Endothelial cell of hepatic sinusoid (primary cell): Measurements from ENCODE around the gene PCNX1.
"Not testable (repeated sequence)": the region's sequence is repeated elsewhere in the genome, so short reads cannot be mapped to it uniquely, and the experiment has no call there.

ENCODE experiments used
- in situ Hi-C: cut with HindIII; loops from 2 replicates; pipeline ENCODE4 v1.10.0; 2017; ENCODE audit warnings: low sequenced_read_pairs

PCNX1 gene

GRCh38 chr14:71116568-71117122, 209.4 kb downstream of the PCNX1 start:
- in situ Hi-C loops: no loop called here

- in situ Hi-C loops: no loop called here
Measured at GRCh38 chr14:71117839-71118743, 210.8 kb downstream of the PCNX1 start.

- in situ Hi-C loops: no loop called here
Measured at GRCh38 chr14:71119075-71119474, 211.8 kb downstream of the PCNX1 start.

DNA sequence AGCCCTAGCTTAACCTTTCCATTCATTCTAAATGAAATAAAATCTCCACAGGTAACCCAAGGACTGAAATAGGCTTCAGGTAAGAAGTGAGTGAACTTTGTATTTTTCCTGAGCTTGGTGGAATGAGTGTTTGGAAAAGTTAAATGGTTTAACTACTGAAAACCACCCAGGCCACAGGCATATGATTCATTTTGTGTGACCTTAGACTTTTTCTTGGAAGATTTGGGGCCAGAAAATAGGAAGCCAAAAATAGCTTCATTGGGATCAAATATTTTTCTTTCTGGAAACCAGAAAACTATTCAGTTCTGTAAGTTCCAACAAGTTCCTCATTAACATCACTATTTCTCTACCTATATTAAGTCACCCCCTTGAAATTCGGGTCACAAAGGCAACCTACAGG, 212.6 kb downstream of the PCNX1 start:
- in situ Hi-C loops: no loop called here

DNA sequence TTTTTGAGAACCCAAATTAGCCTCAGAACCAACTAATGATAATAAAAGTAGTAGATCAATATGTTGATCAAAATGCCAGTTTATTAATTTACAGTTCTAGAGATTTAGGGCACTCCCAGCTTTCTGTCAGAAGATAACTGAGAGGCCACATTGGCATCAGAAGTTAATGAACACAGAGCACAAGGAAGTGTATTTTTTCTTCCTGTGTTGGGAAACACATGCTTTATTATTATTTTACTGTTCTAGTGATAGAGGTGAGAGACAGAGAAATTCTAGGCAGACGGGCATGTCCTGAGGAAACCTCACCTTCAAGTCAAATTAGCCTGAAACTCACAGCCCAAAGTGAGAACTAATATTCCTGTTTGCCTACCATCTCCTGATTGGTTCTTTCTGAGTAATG, 213.7 kb downstream of the PCNX1 start:
- in situ Hi-C loops: no loop called here

- in situ Hi-C loops: no loop called here
Measured at GRCh38 chr14:71121711-71122110, 214.5 kb downstream of the PCNX1 start.

- in situ Hi-C loops: no loop called here
Measured at GRCh38 chr14:71122866-71123565, 215.8 kb downstream of the PCNX1 start.

GRCh38 chr14:71123579-71124135, 216.4 kb downstream of the PCNX1 start:
- in situ Hi-C loops: no loop called here

DNA sequence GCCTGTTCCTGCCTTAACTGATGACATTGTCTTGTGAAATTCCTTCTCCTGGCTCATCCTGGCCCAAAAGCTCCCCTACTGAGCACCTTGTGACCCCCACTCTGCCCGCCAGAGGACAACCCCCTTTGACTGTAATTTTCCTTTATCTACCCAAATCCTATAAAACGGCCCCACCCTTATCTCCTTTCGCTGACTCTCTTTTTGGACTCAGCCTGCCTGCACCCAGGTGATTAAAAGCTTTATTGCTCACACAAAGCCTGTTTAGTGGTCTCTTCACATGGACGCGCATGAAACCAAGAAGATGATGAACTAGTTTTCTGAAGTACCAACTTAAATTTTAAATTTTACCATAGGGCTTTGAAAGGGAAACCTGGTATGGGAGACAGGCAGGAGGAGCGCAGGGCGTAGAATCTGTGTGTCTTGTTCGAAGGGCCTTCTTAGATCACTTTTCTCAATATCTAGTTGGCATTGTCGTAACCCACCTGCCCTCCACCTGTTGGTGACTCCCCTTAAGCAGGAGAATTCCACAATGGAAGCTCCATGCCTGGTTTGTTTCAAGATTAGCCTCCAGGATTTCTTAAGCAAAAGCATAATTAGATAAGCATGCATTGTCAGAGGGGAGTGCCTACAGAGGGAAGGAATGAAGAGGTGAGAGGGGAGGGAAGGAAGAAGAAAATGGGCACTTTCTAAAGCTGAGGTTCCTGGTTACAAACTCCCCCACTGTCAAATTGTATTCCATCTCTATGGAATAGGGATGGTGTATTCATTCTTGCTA, 222.6 kb downstream of the PCNX1 start:
- in situ Hi-C loops: not testable (repeated sequence)

- in situ Hi-C loops: no loop called here
Measured at GRCh38 chr14:71130491-71131179, 223.4 kb downstream of the PCNX1 start.

GRCh38 chr14:71133296-71133695, 226.0 kb downstream of the PCNX1 start:
- in situ Hi-C loops: no loop called here

DNA sequence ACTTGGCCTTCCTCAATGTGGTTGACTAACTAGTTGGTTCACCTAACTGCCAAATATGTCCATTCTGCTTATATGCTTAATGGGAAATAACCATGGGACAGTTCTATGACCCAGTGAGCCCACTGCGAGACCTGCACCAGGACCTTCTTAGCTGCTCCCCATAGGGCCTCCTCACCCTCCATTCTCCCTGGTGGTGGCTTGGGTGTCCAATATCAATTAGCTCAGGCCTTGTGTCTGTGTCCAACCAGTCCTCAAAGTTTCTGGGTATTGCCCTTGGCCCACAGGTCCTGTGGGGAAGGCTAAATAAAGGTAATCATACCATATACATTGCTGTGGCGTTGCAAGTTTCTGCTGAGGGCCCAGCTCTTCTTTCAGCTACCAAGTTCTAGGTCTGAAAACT, 228.2 kb downstream of the PCNX1 start:
- in situ Hi-C loops: no loop called here

GRCh38 chr14:71135911-71136310, 228.7 kb downstream of the PCNX1 start:
- in situ Hi-C loops: no loop called here

- in situ Hi-C loops: no loop called here
Measured at GRCh38 chr14:71136386-71137060, 229.3 kb downstream of the PCNX1 start.

- in situ Hi-C loops: no loop called here
Measured at GRCh38 chr14:71137536-71138447, 230.5 kb downstream of the PCNX1 start.

GRCh38 chr14:71138448-71139293, 231.4 kb downstream of the PCNX1 start:
- in situ Hi-C loops: no loop called here

DNA sequence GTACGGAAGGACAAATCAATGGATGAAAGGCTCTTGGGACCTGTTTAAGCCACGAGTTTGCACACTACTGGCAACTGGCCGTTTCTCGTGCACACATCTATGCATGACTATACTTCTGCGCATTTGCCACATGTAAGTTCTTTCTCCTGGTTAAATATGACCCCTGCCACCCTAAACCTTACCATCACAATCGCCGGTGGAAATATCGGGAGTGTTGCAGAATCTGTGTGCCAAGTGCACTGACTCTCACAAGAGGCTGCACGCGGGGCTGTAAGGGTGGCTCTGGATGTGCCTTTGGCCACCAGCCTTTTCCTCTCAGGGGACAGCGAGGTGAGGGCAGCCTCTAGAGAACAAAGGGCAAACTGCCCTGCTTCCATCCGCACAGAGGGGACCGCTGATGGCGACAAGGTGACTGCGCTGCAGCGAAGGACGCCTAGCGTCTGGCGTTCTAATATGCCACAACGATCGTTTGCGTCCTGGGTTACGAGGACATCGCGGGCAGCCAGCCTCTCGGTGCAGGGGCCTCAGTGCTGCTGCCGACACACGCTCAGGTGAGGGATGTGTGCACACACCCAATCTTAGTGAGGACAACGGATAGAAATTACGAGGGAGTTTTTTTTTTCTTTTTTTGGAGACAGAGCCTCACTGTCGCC, 232.2 kb downstream of the PCNX1 start:
- in situ Hi-C loops: no loop called here
